HG03280 (cell line): ENCODE results near the gene GBP6.
"Not testable (repeated sequence)": the region's sequence is repeated elsewhere in the genome, so short reads cannot be mapped to it uniquely, and the experiment has no call there.

Source experiments
- ATAC-seq: cut with Tn5 transposase; IDR thresholded peaks from one replicate; pipeline ENCODE4 v1.9.1; 2021; ENCODE audit warnings: mild to moderate bottlenecking, moderate library complexity; ENCODE audit not compliant: unreplicated experiment

The GBP6 gene

DNA sequence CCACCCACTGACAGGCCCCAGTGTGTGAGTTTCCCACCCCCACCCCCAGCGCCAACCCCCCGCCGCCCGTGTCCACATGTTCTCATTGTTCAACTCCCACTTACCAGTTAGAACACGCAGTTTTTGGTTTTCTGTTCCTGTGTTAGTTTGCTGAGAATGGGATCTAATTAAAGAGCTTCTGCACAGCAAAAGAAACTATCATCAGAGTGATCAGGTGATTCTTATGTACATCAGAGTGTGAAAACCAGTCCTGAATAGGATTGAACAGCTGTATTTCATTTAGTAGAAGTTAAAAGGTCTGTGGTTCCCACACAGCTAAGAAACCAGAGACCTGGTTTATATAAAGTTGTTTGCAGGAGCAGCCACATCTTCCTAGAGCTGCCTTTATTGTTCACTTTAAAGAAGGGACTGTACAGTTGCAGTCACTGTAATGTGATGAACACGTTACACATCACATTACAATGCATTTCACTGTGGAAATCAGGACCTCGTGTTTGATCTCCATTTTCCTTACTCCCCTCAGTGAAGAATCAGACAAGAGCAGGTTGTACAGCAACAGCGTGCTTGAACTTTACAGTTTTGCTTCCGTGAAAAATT is 1.2 kb downstream of the GBP6 start:
- ATAC-seq, result no peak

DNA sequence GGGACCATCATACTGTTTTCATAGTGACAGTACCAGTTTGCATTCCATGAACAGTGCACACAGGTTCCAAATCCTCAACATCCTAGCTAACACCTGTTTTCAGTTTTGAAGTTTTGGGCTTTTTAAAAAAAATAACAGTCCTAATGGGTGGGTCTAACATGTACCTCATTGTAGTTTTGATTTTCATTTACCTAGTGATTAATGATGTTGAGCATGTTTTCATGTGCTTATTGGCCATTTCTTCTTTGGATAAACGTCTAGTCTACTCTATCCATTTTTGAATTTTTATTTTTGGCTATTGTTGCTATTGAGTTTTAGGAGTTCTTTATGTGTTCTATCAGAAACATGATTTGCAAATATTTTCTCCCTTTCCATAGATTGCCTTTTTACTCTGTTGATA is 3.4 kb downstream of the GBP6 start:
- ATAC-seq, result no peak

DNA sequence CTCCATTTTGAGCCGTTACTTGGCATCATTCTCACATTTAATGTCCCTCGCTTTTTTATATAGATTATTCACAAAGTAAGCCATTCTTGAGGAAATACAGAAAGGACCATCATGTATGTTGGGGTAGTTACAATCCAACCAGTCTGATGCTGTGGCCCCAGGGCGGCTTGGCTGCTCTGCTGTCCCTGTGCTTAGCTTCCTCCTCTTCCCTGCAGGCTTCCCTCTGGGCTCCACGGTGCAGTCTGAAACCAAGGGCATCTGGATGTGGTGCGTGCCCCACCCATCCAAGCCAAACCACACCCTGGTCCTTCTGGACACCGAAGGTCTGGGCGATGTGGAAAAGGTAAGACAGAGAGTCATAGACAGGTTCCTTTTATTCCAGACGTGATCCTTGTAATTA is 5.5 kb downstream of the GBP6 start:
- no peak for ATAC-seq

DNA sequence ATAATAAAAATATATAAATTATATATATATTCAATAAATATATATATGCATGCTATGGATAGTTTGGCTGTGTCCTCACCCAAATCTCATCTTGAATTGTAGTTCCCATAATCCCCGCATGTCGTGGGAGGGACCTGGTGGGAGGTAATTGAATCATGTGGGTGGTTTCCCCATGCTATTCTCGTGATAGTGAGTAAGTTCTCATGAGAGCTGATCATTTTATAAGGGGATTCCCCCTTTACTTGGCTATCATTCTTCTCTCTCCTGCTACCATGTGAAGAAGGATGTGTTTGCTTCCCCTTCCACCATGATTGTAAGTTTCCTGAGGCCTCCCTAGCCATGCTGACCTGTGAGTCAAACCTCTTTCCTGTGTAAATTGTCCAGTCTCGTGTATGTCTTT is 10.0 kb downstream of the GBP6 start:
- not testable (repeated sequence) for ATAC-seq

DNA sequence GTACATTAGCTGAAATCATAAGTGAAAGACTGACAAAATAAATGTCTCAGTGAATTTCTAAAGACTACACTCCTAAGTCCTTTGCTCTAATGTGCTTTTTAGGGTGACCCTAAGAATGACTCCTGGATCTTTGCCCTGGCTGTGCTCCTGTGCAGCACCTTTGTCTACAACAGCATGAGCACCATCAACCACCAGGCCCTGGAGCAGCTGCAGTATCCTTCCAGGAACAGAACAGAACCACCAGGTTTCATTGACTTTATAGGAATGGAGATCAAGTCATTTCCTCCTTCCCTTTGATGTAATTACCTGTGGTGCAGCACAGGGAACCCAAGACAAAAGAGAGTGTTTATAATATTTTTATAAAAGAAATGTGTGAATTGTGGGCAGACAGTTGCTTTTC is 14.1 kb downstream of the GBP6 start:
- ATAC-seq, result no peak

DNA sequence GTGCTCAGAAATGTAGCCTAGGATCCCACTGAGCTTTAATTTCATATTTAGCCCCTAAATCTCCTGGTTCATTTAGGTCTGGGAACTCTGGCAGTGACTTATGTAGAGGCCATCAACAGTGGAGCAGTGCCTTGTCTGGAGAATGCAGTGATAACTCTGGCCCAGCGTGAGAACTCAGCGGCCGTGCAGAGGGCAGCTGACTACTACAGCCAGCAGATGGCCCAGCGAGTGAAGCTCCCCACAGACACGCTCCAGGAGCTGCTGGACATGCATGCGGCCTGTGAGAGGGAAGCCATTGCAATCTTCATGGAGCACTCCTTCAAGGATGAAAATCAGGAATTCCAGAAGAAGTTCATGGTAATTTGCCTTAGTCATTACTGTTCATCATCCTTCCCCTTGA is 17.8 kb downstream of the GBP6 start:
- no peak for ATAC-seq

DNA sequence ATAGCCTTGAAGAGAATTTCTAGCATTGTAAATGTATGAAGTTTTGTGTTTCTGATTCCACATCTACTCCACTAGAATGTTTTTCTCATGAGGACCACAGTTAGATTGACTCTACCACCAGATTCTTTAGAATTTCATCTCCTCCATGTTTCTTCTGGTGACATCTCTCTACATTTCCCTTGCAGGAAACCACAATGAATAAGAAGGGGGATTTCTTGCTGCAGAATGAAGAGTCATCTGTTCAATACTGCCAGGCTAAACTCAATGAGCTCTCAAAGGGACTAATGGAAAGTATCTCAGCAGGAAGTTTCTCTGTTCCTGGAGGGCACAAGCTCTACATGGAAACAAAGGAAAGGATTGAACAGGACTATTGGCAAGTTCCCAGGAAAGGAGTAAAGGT is 18.6 kb downstream of the GBP6 start:
- no peak for ATAC-seq

DNA sequence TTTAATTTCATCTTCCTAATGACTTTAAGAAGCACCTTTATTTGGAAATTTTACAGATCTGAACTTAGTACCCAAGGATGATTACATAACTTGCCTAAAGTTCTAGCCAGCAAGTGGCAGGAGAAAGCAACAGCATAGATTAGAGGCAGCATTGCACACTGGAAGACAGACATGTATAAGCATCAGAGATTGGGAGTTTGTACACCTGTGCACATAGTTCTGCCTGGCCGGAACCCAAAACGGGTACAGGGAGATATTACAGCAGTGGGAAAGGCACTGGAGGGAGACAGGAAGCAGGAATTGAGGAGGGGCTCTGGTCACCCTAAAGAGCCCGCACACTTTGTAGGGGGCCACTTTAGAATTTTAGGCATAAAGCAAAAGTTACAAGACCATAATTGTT is 19.3 kb downstream of the GBP6 start:
- ATAC-seq, result no peak

DNA sequence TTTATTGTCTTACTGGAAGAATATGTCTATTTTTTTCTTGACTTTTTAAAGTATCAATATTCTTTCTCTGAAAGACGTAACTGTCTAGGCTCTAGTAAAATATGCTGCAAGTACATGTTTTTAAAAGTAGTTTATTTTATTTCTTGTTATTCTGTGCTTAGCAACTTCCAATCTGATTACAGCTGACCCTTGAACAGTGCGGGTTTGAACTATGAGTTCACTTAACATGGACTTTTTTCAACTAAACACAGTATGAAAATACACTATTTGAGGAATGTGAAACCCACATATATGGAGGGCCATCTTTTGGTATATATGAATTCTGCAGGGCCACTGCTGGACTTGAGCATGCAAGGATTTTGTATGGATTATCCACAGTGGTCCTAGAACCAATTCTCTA is 26.8 kb downstream of the GBP6 start:
- ATAC-seq, result no peak

DNA sequence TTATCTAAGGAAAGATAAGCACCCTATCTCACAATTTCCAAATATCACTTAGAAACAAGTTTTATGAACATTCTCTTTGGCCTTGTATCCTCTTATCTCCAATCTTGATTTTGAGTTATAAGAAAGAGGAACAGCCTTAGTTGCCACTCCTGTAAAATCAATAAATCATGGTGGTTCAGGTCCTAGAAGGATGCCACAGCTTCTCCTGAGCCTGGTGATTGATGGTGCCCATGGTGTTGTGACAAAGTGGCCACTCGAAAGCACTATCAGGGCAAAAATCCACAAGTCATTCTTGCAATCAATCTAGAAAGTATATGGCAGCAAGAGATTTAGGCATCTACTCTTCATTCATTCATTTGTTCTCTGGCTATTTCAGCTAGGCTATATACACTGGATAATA is 27.8 kb downstream of the GBP6 start:
- no peak for ATAC-seq

DNA sequence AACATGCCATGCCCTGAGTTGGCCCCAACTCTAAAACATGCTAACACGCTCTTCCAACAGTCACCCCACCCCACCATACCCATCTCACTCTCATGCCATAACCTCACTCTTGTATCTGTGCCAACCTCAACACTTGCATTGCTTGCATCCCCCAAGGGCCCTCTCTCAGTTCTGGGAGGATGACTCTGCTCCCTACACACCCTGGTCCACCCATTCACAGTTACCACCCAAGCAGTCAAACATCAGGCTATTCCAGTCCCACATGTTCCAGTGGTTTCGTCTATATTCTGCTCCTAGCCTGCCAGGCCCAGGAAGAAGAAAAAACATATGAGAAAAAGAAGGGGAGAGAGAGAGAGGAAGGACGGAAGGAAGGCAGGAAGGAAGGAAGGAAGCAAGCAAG is 31.0 kb downstream of the GBP6 start:
- no peak for ATAC-seq

DNA sequence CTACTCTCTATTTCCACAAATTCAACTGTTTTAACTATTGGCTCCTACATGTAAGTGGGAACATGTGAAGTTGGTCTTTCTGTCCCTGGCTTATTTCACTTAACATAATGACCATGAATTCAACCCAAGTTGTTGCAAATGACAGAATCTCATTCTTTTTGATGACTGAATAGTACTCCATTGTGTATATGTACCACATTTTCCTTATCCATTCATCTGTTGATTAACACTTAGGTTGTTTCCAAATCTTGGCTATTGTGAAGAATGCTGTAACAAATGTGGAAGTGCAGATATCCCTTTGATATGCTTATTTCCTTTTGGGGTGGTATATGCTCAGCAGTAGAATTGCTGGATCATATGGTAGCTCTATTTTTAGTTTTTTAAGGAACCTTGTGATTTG is 33.0 kb downstream of the GBP6 start:
- ATAC-seq, result no peak

DNA sequence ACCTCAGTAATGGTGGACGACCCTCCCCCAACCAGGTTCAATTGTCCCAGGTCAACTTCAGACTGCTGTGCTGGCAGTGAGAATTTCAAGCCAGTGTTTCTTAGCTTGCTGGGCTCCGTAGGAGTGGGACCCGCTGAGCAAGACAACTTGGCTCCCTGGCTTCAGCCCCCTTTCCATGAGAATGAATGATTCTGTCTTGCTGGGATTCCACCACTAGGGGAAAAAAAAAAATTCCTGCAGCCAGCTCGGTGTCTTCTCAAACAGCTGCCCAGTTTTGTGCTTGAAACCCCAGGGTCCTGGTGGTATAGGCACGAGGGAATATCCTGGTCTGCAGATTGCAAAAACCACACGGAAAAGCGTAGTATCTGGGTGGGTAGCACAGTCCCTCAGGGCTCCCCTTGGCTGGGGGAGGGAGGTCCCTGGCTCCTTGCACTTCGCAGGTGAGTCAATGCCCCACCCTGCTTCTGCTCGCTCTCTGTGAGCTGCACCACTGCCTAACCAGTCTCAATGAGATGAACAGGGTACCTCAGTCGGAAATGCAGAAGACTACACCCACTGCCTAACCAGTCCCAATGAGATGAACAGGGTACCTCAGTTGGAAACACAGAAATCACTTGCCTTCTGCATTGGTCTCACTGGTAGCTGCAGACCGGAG is 41.5 kb downstream of the GBP6 start:
- no peak for ATAC-seq

DNA sequence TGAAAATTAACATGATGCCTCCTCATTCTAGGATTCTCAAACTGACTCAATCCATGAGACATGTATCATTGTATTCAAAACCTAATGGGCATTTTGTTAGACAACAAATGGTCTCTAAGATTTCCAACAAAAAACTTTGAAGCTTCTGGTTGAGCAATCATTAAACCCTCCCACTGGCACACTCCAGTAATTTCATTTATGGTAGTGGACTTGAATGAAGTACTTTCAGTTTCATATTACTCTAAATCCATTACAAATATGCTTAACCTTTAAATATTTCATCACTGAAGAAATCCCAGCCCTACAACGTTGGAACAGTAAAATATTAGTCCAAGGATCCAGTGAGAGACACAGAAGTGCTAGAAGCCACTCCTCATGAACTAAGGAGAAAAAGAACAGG is 43.5 kb downstream of the GBP6 start:
- no peak for ATAC-seq

DNA sequence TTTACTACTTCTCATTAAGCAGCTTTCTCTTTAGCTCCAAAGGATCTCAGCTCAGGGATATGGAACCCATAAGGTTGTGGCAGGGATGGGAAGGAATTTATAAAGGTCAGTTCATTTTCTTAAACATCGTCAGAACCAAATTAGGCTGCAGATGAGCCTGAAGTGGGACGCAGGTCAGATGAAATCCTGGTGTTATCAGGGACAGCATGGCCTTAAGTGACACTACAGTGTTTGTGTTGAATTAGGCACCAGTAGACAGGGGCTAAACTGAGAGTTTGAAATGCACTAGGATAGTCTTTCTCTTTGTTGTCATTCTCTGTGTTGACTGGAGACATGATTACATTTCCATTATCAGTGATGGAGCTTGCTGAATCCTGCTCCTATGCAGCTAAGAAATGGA is 43.9 kb downstream of the GBP6 start:
- ATAC-seq, result not testable (repeated sequence)

DNA sequence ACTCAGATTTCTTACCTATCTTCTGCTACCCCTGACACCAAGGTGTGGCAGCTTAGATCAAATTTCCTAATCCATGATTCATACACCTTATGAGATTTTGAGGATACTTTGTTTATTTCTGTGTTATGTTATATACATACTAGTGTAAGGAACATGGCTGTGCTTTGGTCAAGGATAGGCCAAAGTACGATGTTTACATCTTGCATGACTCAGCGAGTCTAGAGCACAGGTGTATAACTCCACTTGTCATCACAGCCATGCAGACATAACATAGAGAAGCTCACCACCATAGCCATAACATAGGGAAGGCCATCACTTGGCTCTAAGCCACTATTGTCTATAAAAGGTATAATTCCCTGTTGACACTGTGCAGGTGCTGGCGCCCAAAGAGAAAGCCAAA is 61.2 kb downstream of the GBP6 start:
- ATAC-seq, result no peak

DNA sequence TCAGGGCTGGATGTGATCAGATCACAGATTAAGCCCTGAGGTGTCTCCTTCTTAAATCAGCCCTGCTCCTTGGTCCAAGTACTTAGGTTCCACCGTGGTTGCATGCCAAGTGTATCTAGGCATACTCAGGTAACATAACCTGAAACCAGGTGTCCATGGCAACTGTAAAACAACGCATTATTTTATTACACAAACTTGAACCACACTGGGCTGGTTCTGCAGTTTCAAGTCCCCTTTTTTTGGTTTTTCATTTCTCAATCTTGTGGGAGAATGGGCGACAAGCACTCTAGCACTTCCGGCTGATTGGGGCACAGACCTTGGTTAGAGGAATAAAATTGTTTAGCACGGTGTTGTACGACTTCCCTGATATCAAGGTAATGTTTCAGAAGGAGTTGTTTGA is 65.2 kb downstream of the GBP6 start:
- ATAC-seq, result no peak

DNA sequence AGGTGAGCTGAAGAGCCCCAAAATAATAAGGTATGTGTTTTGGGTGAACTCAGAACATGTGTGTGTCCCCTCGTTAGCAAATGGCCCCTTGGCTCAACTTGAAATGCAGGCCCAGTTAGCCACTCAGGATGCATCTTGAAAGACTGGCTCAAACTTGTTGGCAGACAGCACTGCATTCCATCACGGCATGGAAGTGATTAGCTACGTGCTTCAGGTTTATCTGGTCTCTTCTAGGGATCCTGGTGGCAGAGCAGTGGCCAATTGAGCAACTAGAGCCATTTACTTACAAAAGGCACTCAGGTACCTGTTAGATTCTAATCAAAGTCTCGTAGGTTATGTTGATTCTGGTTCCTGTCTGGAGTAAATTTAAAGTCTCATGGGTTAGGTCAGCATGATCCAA is 65.8 kb downstream of the GBP6 start:
- ATAC-seq, result not testable (repeated sequence)

DNA sequence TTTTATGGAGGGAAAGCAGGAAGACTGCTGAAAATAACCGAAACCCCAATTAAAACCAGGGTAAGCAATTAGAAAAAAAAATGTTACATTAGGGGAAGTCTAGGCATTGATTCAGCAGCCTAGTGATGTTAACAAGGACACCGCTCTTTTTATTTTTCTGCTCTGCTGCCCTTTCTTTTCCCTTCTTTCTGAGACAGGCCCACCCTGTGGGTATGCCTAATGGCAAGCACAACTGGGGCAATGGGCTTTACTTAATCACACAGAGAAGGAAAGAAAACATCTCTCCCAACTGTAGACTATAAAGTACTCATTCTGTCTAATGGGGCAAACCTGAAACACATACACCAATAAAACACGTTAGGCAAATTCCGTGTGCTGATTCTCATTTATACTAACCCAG is 69.6 kb downstream of the GBP6 start:
- ATAC-seq, result no peak

DNA sequence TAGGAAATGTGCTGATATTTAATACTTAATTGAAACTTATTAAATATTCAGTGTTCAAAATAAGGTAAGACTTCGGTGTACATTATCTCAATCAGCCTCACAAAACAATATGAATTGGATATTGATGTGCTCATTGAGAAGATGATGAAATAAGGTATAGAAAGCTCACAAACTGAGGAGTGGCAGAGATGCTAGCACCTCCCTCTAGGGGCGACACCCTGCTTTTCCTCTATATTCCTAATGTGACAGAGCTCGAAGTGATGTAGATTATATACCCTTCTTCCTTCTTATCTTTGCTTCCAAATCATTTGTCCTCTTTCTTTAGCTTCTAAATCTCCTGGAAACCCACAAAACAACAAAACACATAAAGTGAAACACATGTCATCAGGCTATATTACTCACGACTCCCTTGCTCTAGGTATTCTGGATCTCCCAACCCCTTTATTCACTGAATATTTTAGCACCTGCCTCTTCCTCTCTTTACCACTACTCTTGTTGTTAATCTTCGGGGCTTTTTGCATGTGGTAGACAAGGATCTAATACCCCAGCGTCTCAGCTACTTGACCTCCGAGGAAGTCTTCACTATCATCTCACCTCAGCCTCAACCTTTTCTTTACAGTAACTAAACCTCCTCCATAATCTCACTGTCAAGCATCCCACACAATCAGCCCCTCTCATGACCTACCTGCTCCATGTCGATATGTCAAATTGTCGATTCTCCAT is 70.4 kb downstream of the GBP6 start:
- not testable (repeated sequence) for ATAC-seq
